Right hindlimb (tissue), 1 donor: ENCODE results near the gene CCDC178.

Experiments
- DNase-seq: peaks from one replicate; pipeline ENCODE4 v3.0.0-alpha.2; 2018

The CCDC178 gene

DNA sequence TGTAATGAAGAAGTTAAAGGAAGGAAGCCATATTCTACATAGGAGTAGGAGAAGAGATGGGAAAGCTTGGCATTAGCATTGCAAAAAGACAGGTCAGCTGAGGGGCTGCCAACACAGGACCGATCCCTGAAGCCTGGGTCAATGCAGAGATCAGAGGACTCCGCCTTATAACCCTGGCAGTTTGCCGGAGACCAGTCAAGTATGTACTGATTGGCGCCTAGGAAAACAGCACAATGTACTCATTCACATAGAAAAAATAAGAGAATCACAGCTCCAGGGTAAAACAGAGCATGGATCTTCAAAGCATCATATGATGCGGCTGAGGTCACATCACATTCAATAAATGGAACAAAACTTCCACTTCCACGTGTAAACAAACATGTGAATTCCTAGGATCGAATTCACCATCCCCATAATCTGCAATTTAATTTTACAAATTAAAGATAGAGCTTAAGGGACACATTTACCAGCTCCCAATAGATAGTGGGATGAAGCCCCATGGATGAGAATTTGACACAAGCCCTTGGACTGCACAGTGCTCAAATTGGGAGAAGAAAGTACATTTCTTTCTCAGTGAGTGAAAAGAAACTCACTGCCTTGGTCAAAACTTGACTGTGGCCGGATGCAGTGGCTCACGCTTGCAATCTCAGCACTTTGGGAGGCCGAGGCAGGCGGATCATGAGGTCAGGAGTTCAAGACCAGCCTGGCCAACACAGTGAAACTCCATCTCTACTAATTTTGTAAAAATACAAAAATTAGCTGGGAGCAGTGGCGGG lies 532.7 kb downstream of the CCDC178 start:
- no peak for DNase-seq

GRCh38 chr18:32907311-32907585 lies 533.3 kb downstream of the CCDC178 start:
- no peak for DNase-seq

DNA sequence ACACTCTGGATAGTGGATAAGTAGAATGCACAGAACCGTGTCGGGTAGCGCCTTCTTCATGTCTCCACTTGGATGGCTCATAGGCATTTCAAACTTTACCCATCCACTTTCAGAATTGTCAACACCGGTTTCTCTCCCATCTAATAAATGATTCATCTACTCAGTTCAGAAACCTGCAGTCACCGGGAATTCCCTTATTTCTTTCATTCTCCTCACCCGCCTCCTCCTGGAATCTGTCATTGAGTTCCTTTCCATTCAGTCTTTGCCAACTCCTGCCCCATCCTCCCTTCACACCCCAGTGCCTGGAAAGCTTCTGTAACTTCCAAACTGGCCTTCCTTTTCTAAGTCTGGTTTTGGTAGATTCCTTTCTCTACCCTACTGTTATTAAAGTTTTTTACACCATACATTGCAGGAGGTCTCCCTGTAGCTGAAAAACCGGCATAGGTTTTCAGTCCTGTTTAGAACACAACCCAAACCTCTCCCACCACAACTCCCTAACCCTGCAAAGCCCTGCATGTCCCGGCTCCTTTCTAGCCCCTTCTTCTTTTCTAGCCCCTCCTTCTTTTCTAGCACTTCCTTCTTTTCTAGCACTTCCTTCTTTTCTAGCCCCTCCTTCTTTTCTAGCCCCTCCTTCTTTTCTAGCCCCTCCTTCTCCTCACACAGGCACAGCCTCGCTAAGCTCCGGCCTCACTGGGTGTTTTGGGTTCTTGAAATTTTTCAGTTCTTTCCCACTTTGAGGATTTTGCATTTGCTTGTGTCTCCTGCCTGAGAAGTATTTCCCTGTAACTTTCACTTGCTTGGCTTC lies 533.8 kb downstream of the CCDC178 start:
- DNase-seq = no peak

DNA sequence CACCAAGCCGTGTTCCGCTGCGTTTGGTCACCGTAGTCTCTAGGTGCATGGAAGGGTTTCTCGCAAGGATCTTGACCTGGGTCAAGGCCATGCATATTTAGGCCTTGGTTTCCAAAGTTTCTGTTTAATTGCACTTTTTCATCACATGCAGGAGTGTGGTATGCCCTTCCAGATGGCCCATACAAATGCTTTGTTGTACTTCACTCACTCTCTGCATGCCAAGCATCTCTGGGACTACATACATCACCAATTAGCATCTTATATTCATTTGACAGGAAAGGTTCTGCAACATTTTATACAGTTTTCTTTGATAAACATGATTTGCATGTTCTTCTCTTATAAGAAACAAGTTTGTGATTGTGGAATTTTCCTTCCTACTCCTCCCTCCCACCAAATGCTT lies 534.9 kb downstream of the CCDC178 start:
- no peak for DNase-seq

DNA sequence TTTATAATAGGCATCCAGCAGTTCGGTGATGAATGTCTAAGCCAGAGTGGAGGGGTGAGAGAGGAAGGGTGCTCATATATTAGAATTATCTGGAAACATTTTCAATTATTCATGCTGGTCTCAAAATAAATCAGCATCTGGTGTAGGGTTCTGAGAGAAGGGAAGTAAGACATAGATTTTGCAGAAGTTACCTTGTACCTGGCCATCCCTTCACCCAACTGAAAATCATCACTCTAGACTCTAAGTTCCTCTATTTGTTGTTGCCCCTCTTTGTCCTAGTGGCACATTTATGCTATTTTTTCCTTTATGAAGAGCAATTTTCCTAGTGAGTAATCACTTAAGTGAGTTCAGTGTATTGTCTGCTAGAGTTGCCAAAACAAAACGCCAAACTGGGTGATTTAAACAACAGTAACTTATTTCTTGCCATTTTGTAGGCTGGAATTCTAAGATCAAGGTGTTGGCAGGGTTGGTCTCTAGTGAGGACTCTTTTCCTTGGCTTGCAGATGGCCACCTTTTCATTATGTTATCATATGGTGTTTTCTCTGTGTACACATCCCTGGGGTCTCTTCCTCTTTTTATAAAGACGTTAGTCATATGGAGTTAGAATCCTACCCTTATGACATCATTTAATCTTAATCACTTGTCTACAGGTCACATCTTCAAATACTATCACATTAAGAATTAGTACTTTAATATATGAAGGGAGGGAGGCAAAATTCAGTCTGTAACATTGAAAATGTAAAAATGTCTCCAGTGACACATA lies 537.8 kb downstream of the CCDC178 start:
- DNase-seq = no peak

DNA sequence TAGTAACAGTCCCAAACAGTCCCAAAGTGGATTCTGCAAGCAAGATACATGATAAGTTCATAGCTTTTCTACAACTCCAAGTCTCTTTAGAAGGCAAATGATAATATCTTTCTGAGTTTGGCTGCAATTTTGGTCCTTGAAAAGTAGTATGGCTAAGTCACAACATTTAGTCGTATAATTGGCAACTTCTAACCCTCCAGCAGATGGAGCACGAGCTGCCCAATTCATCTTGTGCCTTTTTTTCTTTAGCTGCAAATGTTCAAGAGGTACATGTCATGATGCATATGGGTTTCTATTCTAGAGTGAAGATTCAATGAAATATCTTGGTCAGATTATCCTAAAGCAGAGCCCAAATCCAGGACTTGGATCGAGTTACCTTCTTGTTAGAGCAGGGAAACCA lies 540.7 kb downstream of the CCDC178 start:
- no peak for DNase-seq

- no peak for DNase-seq
Observed at GRCh38 chr18:32896776-32897547, 543.6 kb downstream of the CCDC178 start.

- no peak for DNase-seq
Observed at GRCh38 chr18:32893915-32894314, 546.6 kb downstream of the CCDC178 start.

- no peak for DNase-seq
Observed at GRCh38 chr18:32891797-32892196, 548.7 kb downstream of the CCDC178 start.

- no peak for DNase-seq
Observed at GRCh38 chr18:32891130-32891529, 549.4 kb downstream of the CCDC178 start.

DNA sequence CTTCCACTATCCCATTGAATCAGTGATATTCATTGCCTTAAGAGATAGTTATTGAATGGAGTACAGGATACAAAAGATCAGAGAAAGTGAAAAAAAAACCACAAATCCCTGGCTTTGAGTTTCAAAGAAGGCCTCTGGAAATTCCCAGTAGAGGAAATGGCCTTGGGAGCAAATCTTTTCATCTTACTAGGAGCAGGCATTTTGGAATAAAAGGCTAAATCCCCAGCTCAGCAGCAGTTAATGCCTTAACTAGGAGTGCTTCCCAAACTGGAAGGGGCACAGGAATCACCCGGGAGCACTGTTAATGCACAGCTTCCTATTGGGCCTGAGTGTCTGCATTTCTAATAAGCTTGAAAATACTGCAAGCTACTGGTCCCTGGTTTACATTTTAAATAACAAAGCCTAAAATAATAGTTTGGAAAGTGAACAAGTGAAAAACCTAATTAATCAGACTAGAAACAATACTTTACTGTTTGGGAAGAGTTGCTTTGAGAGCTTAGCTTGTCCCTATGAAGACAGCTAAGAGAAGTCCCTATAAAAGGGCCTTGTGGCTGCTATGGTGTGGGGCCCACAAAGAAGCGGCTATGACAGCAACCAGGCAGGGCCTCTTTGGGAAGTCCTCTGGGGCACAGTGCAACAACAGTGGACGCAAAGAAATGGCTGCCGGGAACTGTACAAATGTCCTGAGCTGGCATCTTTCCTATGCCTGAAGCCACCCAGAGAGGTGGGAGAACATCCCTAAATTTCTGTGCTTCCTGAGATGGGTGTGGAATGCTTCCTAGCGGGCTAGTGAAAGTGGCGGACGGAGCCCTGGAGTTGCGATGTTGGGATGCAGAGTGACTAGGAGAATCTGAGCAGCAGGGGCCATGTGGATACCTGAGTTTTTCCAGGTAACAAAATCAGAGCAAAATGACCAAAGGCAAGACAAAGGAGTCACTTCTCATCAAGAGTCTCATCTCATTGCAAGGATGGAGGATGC lies 550.6 kb downstream of the CCDC178 start:
- DNase-seq = no peak

DNA sequence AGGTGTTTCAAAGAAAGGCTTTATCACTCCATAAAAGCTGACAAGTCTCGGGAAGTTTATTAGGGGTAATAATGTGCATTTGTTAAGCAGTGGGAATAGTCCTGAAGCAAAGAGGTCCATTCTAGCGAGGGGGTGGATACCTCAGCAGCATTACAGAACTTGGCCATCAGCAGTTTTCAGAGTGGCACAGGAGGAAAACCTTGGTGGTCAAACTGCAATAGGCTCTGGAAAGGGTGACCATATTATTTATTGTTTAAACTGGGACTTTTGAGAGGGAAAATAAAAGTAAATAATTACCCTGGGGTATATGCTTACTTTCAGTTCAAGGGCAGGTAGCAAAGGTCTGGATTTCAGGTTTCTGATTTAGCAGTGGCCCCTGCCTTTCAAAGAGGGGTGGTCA lies 552.2 kb downstream of the CCDC178 start:
- no peak for DNase-seq
